ENCODE data around the gene PURA.

Gene PURA

GRCh38 chr5:140113699-140114263 is at the start of gene PURA:
Gene PURA (plus strand): TSS chr5:140114109. CDS start chr5:140114182, 73 bp downstream.
- peak; percentile 94 for DNase-seq (ENCODE audit: low spot score)

DNA sequence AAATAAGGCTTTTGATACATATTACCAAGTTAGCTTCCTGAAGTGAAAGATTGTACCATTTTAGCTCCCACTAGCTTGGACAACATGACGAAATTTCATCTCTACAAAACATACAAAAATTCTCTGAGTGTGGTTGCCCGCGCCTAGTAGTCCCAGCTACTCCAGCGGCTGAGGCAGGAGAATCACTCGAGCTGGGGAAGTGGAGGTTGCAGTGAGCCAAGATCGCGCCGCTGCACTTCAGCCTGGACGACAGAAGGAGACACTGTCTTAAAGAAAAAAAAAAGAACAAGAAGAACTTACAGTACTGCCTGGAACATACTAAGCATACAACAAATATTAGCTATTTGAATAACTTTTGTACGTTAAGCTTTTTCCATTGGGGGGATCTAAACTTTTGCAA is 41.1 kb upstream of the PURA start:
- DNase-seq (ENCODE audit: low spot score): no peak

- DNase-seq (ENCODE audit: low spot score): no peak
Measured at GRCh38 chr5:140073296-140073695, 40.6 kb upstream of the PURA start.

- no peak for DNase-seq (ENCODE audit: low spot score)
Measured at GRCh38 chr5:140075371-140075770, 38.5 kb upstream of the PURA start.

- no peak for DNase-seq (ENCODE audit: low spot score)
Measured at GRCh38 chr5:140076142-140076541, 37.8 kb upstream of the PURA start.

GRCh38 chr5:140076788-140077187 is 37.1 kb upstream of the PURA start:
- DNase-seq (ENCODE audit: low spot score): no peak

DNA sequence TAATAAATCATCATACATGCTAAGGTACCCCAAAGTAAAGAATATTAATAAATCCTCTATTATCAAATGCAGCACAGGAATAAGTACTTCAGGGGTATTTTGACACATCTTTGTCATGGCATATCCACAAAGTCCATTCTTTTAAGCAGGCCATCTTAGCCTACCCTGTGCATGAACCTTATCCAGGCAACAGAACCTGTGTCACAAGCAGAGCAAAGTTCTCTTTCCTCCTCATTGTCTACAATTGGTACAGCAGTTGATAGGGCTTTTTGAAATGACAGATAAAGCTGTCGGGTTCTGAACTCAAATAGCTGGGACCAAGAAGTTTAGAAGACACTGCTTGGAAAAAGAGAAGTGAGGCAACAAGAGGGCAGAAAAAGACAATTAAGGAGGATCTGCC is 30.8 kb upstream of the PURA start:
- DNase-seq (ENCODE audit: low spot score): no peak

DNA sequence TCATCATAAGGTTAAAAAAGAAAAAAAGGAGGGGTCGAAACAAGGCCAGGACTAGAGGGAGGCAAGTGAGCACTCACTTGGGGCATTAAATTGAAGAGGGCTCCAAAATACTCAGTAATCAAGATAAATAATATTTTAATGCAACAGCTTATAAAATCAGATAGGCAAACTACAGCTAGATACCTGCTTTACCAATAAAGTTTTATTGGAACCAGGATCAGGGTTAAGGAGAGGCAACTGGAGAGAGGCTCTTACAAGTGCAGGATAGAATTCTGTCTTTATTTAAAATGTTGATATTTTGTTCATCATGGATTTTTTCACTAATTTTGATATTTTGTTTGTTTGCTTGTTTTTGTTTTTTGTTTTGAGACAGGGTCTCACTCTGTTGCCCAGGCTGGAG is 30.3 kb upstream of the PURA start:
- DNase-seq (ENCODE audit: low spot score): no peak

DNA sequence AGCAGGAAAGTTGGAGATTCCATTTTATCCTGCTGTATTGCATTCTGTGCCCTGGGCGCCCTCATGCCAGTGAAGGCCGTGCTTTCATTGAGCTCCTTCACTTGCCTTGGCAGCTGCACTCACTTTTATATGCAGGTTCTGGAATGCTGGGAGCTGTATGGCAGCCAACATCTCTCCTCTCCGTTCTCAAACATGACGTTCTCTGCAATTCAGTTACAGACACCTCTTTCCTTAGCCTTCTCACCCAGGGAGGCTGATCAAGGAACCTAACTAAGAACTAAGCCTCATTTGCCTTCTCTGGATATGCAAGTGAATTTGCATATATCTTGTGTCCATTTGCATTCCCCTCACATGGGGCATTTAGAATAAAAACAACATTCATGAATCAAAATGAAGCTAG is 29.4 kb upstream of the PURA start:
- no peak for DNase-seq (ENCODE audit: low spot score)

- no peak for DNase-seq (ENCODE audit: low spot score)
Measured at GRCh38 chr5:140090251-140090650, 23.7 kb upstream of the PURA start.

- DNase-seq (ENCODE audit: low spot score): no peak
Measured at GRCh38 chr5:140093179-140093578, 20.7 kb upstream of the PURA start.

- DNase-seq (ENCODE audit: low spot score): no peak
Measured at GRCh38 chr5:140093866-140094265, 20.0 kb upstream of the PURA start.

DNA sequence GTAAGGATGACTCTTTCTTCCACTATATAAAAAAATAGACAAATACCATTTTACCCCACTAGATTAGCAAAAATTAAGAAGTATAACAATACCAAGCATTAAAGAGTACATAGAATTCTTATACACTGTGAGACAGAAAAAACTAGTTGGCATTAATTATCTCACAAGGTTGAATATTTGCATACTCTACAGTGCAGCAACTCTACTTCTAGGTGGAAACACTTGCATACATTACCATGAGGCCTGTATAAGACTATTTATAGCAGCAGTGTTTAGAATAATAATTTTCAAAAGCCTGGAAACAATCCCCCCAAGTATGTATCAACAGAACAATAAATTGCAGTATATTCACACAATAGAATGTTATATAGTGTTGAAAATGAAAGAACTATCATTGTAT is 19.0 kb upstream of the PURA start:
- no peak for DNase-seq (ENCODE audit: low spot score)

GRCh38 chr5:140101179-140101578 is 12.7 kb upstream of the PURA start:
- no peak for DNase-seq (ENCODE audit: low spot score)

GRCh38 chr5:140103154-140103553 is 10.8 kb upstream of the PURA start:
- DNase-seq (ENCODE audit: low spot score): no peak

DNA sequence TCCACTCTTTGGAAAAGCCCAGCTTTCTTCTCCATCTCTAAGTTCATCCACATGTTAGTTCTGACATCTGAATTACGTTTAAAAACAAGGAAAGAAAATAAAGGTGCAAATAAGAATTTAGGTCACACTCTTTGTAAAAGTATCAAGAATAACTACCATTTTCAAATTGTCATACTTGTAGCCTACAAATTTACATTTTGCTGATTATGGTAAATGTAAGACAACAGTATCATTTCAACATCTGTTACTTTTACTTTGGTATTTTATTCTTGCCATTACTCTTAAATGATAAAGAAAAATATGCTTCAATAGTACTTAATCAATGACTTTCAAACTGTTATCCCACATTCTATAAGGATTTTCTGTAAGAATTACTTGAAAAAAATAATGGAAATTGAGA is 9.8 kb upstream of the PURA start:
- no peak for DNase-seq (ENCODE audit: low spot score)

GRCh38 chr5:140106101-140106500 is 7.8 kb upstream of the PURA start:
- no peak for DNase-seq (ENCODE audit: low spot score)

- DNase-seq (ENCODE audit: low spot score): no peak
Measured at GRCh38 chr5:140106805-140107311, 7.1 kb upstream of the PURA start.

- DNase-seq (ENCODE audit: low spot score): peak; percentile 93
Measured at GRCh38 chr5:140107312-140108092, 6.4 kb upstream of the PURA start.

GRCh38 chr5:140108093-140109017 is 5.6 kb upstream of the PURA start:
- peak; percentile 57 for DNase-seq (ENCODE audit: low spot score)

DNA sequence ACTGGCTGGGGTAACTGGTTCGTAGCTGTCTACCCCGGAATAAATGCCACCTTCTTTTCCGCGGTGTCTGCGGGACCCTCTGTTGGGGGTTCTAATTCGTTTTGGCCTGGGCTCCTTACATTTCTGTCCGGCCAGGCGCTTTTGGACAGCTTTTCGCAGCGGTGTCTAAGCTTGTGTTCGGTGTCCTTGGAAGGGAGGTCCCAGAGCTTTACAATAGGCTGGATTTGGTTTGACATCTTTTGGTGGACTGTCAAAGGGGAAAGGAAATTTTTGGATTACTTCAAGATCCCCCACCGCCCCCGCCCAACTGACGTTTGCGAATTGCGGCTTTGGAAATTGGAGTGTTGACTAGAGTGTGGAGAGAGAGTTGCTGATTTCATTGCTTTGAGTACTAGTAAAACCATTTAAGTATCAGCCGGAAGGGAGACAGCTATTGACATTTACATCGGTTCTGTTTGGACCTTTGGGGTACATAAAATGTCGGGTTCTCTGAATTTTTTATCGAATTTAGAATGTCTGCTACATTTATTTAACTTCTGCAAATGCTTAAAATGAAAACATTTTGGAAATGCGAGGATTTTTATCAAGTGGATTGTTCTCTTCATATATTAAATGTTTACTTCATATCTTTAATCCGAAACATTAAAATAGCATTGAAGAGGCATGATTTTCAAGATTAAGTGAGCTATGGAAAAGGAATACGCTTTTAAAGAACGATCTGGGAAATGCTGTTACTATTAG is 4.7 kb upstream of the PURA start:
- no peak for DNase-seq (ENCODE audit: low spot score)
